ENCODE results near the gene CD74.
A peak's percentile ranks its signal among the peaks of the same experiment; 100 is the strongest.

Gene CD74

GRCh38 chr5:150447188-150447587 lies 34.5 kb upstream of the CD74 start:
- no peak for DNase-seq (ENCODE audit: extremely low read depth, low read depth)
- TF ChIP-seq CTCF (IDR thresholded peaks at IDR 0.05; ENCODE audit: low read depth, low read length, missing control alignments): no peak
- peak overlapping the region; percentile 100 for H3K4me3 ChIP-seq (replicated peaks; ENCODE audit: low read depth, low read length)

GRCh38 chr5:150446583-150446982 lies 33.9 kb upstream of the CD74 start:
- no peak for DNase-seq (ENCODE audit: extremely low read depth, low read depth)
- no peak for TF ChIP-seq CTCF (IDR thresholded peaks at IDR 0.05; ENCODE audit: low read depth, low read length, missing control alignments)
- H3K4me3 ChIP-seq (replicated peaks; ENCODE audit: low read depth, low read length): peak overlapping the region; percentile 100

GRCh38 chr5:150446088-150446487 lies 33.4 kb upstream of the CD74 start:
- no peak for DNase-seq (ENCODE audit: extremely low read depth, low read depth)
- peak overlapping the region; percentile 100 for H3K4me3 ChIP-seq (replicated peaks; ENCODE audit: low read depth, low read length)
- no peak for TF ChIP-seq CTCF (IDR thresholded peaks at IDR 0.05; ENCODE audit: low read depth, low read length, missing control alignments)

- no peak for DNase-seq (ENCODE audit: extremely low read depth, low read depth)
- H3K4me3 ChIP-seq (replicated peaks; ENCODE audit: low read depth, low read length): no peak overlapping the region
- no peak for TF ChIP-seq CTCF (IDR thresholded peaks at IDR 0.05; ENCODE audit: low read depth, low read length, missing control alignments)
These were observed 32.1 kb upstream of the CD74 start for GRCh38 chr5:150444770-150445169.

- no peak overlapping the region for H3K4me3 ChIP-seq (replicated peaks; ENCODE audit: low read depth, low read length)
- DNase-seq (ENCODE audit: extremely low read depth, low read depth): no peak
- no peak for TF ChIP-seq CTCF (IDR thresholded peaks at IDR 0.05; ENCODE audit: low read depth, low read length, missing control alignments)
These were observed 30.7 kb upstream of the CD74 start for GRCh38 chr5:150443242-150444075.

- no peak overlapping the region for H3K4me3 ChIP-seq (replicated peaks; ENCODE audit: low read depth, low read length)
- no peak for TF ChIP-seq CTCF (IDR thresholded peaks at IDR 0.05; ENCODE audit: low read depth, low read length, missing control alignments)
- DNase-seq (ENCODE audit: extremely low read depth, low read depth): no peak
These were observed 30.0 kb upstream of the CD74 start for GRCh38 chr5:150442699-150443080.

Data from HFF-Myc (cell line).